Upper lobe of left lung (tissue), 6 donors: ENCODE results near the gene COL18A1. TPM values are rescaled to one million over a fixed set of nuclear protein-coding genes. Genes with fewer than 3 reads are reported as not detected.

Experiments
- ATAC-seq, 2 donors: fragments of 200-7000 bp; cut with Tn5 transposase; one replicate each; pipeline ENCODE4 v1.9.1; 2022; ENCODE audit warnings: mild to moderate bottlenecking in 2 of 2, moderate library complexity in 2 of 2; ENCODE audit not compliant: low FRiP score in 2 of 2
- DNase-seq, 2 donors: peaks; one replicate each; pipeline ENCODE4 v3.0.0-alpha.2; 2019 to 2020
- H3K27ac ChIP-seq, 4 donors: fragments of 200-600 bp; sonication (generic); one replicate each; pipeline ENCODE4 v1.5.1; 2016 to 2019
- H3K27me3 ChIP-seq, 4 donors: fragments of 200-600 bp; sonication (generic); one replicate each; pipeline ENCODE4 v1.5.1; 2017 to 2019
- H3K36me3 ChIP-seq, 4 donors: fragments of 200-600 bp; sonication (generic); one replicate each; pipeline ENCODE4 v1.5.1; 2016 to 2019
- H3K4me1 ChIP-seq, 4 donors: fragments of 200-600 bp; sonication (generic); one replicate each; pipeline ENCODE4 v1.5.1; 2018 to 2019
- H3K4me3 ChIP-seq, 4 donors: fragments of 200-600 bp; sonication (generic); one replicate each; pipeline ENCODE4 v1.5.1; 2017 to 2019; ENCODE audit warnings: mild to moderate bottlenecking in 2 of 4, moderate library complexity in 1 of 4
- H3K9me3 ChIP-seq, 4 donors: fragments of 200-600 bp; sonication (generic); one replicate each; pipeline ENCODE4 v1.5.1; 2018 to 2019
- EP300 ChIP-seq, 4 donors: sonication (generic); formaldehyde crosslinking; IDR thresholded peaks; one replicate each; pipeline ENCODE4 v1.5.1; 2017; ENCODE audit warnings: antibody characterized with exemption in 4 of 4, control low read depth in 2 of 4
- POLR2A ChIP-seq, 4 donors: fragments of 450-650 bp; IDR thresholded peaks; one replicate each; pipeline ENCODE4 v1.5.1; 2016 to 2017; ENCODE audit warnings: antibody characterized with exemption in 4 of 4, mild to moderate bottlenecking in 2 of 4
- POLR2AphosphoS5 ChIP-seq, 2 donors: sonication (generic); formaldehyde crosslinking; IDR thresholded peaks; one replicate each; pipeline ENCODE4 v1.5.1; 2017; ENCODE audit warnings: antibody characterized with exemption in 2 of 2
- WGBS, 2 donors: methylation state at CpG; one replicate each; pipeline ENCODE4 v1.1.5; 2017 to 2018; 5-methylcytosine and 5-hydroxymethylcytosine counted together
- total RNA-seq, 6 donors: library from RNA; depleted of rRNA in 4 of 6; stranded (reverse); fragments of >200 nt in 4 of 6; gene quantifications; one replicate each; pipeline versions ENCODE4 v1.1.0 to v1.2.1, GENCODE V29; 2016 to 2021
- TF ChIP-seq, protein P1 (sequence below), 6 experiments: fragments of 450-650 bp in 4 of 6; fragments of 200-600 bp in 2 of 6; sonication (generic) in 2 of 6; IDR thresholded peaks; one replicate each; pipeline ENCODE4 v1.5.1; 2016 to 2019; ENCODE audit warnings: antibody characterized with exemption in 6 of 6
- donor health status: DM: no; HTN: no; CAD: no; lungs with moderate emphysema.
- donor health status: DM: no; HTN: yes; CAD: no; lungs with severe emphysema.

COL18A1 gene
- total RNA-seq, 6 donors from 2014 or later = 34.5 to 138 (median 70.5) TPM

DNA sequence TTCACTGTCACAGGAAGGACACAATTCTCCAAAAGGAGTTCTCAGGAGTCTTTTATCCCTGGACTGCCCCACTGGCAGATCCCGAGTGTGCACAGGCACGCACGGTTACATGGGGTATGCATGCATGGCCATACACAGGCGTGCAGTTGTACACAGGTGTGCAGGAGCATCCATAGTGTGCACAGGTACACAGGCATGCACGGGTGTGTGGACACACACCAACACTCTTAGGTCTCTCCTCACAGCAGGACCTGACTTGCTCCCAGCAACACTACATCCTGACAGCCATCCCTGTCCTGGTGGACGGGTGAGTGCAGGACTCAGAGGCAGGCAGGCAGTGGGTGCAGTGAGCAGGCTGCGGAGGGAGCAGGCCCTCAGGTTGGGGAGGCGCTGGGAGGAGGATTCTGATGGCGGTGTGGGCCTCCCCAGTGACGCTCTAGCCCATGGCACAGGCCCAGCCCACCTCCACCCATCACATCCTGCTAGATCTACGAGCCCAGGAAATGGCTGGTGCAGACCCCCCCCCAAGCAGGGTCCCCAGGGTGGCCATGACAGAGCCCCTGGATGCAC lies 108.9 kb downstream of the COL18A1 start:
- H3K4me3 ChIP-seq = no peak overlapping the region
- no peaks in the 10 kb centered on the region for H3K27me3 ChIP-seq
- 71 to 100% methylated on average over 3 to 11 of the region's 11 CpGs for WGBS, 2 donors
- H3K27ac ChIP-seq = peak overlapping the region in 2 of 4 donors; percentile 35 to 63
- peaks cover 0 to 9% (median 4%) of the 10 kb centered on the region in 4 donors for H3K9me3 ChIP-seq
- H3K4me1 ChIP-seq = peaks cover 0 to 18% (median 12%) of the 10 kb centered on the region in 4 donors
- H3K36me3 ChIP-seq = peaks cover 0 to 42% (median 26%) of the 10 kb centered on the region in 4 donors
- DNase-seq (peak in 1 of 2 donors; percentile 46), ATAC-seq (peak in 1 of 2 donors; percentile 2)
- TF ChIP-seq EP300 (IDR thresholded peaks at IDR 0.05) (no peak), POLR2AphosphoS5 (IDR thresholded peaks at IDR 0.05) (no peak), POLR2A (IDR thresholded peaks at IDR 0.05) (no peak)
- TF ChIP-seq, protein P1, sequence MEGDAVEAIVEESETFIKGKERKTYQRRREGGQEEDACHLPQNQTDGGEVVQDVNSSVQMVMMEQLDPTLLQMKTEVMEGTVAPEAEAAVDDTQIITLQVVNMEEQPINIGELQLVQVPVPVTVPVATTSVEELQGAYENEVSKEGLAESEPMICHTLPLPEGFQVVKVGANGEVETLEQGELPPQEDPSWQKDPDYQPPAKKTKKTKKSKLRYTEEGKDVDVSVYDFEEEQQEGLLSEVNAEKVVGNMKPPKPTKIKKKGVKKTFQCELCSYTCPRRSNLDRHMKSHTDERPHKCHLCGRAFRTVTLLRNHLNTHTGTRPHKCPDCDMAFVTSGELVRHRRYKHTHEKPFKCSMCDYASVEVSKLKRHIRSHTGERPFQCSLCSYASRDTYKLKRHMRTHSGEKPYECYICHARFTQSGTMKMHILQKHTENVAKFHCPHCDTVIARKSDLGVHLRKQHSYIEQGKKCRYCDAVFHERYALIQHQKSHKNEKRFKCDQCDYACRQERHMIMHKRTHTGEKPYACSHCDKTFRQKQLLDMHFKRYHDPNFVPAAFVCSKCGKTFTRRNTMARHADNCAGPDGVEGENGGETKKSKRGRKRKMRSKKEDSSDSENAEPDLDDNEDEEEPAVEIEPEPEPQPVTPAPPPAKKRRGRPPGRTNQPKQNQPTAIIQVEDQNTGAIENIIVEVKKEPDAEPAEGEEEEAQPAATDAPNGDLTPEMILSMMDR (IDR thresholded peaks at IDR 0.05) = no peak

DNA sequence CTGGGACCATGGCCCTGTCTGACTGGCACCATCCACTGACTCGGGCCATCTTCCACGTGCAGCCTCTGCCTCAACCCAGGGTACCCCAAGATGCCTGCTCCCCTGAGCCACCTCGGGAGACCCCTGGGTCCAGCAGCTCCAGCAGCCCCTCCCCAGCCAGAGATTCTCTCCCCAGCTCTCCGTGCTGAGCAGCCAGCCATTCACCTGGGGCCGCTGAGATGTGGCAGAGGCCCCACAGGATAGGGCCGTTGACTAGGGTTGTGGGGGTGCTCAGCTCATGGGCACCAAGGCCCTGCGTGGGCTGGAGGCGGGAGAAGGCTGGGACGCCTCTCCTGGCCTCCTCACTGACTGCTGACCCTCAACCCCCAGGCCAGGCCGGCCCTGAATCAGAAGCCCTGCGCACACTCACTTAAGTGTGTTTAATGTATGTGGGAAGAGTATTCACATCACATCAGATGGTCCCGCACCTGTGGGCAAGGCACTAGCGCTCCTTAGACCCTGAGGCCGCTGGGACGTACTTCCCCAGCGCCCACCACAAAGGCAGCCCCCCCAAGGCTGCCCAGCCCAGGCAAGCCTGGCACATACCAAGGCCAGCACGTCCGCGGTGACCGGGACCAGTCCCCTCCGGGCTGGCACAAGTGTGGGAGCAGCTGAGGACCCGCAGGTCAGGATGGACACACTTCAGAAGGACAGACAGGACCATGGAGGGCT lies 109.5 kb downstream of the COL18A1 start:
- no peaks in the 10 kb centered on the region for H3K27me3 ChIP-seq
- no peak overlapping the region for H3K4me3 ChIP-seq
- H3K27ac ChIP-seq = peak overlapping the region in 2 of 4 donors; percentile 35 to 63
- peaks cover 0 to 40% (median 26%) of the 10 kb centered on the region in 4 donors for H3K36me3 ChIP-seq
- H3K4me1 ChIP-seq = peaks cover 0 to 18% (median 12%) of the 10 kb centered on the region in 4 donors
- DNase-seq (peak in 1 of 2 donors; percentile 58), ATAC-seq (no peak)
- no peak for TF ChIP-seq POLR2A (IDR thresholded peaks at IDR 0.05)
- no peak for TF ChIP-seq EP300 (IDR thresholded peaks at IDR 0.05)
- TF ChIP-seq POLR2AphosphoS5 (IDR thresholded peaks at IDR 0.05) = no peak
- TF ChIP-seq, protein P1 (IDR thresholded peaks at IDR 0.05) = no peak
- H3K9me3 ChIP-seq = peaks cover 1 to 9% (median 6%) of the 10 kb centered on the region in 4 donors
- 87 to 94% methylated on average over 8 to 22 of the region's 22 CpGs for WGBS, 2 donors

DNA sequence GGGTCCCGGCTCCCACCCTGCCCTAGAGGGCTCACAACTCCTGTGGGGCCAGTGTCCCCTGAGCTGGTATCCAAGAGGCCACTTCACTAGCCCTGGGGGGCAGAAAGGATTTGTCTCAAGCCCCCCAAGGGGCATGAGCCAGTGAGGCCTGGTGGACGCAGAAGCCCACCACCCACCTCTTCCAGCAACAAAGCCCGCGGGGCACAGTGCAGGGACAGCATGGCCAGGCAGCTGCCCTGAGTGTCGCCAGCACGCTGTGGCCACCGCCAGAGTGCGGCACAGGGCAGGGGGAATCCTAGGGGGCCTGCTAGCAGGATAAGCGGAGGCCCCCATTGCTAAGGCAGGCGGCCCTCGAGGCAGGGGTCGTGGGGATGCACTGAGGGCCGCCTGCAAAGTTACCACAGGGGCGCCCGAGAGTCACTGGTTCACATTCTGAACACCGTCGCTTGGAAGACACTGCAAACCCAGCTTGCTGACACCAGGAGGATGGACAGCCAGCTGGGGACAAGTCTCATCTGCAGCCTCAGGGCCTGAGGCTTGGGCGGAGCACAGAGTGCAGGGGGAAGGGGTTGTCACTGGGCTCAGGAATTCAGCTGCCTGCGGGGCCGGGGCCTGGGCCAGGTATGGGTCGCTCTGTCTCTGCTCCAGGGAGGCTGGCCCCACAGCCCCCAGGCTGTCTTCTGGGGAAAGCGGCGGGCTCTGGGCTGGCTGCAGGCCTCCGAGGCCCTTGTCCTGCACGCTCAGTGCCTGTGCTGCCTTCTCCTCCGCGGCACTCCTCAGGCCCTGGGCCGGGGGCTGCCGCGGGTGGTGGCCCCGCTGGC lies 110.5 kb downstream of the COL18A1 start:
- peak in 1 of 2 donors; percentile 76 for DNase-seq
- Histone ChIP-seq H3K36me3 (peaks cover 0 to 32% (median 21%) of the 10 kb centered on the region in 4 donors), H3K27ac (peak overlapping the region in 1 of 4 donors; percentile 63), H3K4me3 (no peak overlapping the region), H3K4me1 (peaks cover 0 to 18% (median 12%) of the 10 kb centered on the region in 4 donors), H3K27me3 (no peaks in the 10 kb centered on the region), H3K9me3 (peaks cover 4 to 19% (median 14%) of the 10 kb centered on the region in 4 donors)
- ATAC-seq = no peak
- 94 to 98% methylated on average over 6 to 24 of the region's 31 CpGs for WGBS, 2 donors
- TF ChIP-seq EP300 (IDR thresholded peaks at IDR 0.05) = no peak
- TF ChIP-seq POLR2AphosphoS5 (IDR thresholded peaks at IDR 0.05) = no peak
- no peak for TF ChIP-seq POLR2A (IDR thresholded peaks at IDR 0.05)
- TF ChIP-seq, protein P1 (IDR thresholded peaks at IDR 0.05) = no peak

DNA sequence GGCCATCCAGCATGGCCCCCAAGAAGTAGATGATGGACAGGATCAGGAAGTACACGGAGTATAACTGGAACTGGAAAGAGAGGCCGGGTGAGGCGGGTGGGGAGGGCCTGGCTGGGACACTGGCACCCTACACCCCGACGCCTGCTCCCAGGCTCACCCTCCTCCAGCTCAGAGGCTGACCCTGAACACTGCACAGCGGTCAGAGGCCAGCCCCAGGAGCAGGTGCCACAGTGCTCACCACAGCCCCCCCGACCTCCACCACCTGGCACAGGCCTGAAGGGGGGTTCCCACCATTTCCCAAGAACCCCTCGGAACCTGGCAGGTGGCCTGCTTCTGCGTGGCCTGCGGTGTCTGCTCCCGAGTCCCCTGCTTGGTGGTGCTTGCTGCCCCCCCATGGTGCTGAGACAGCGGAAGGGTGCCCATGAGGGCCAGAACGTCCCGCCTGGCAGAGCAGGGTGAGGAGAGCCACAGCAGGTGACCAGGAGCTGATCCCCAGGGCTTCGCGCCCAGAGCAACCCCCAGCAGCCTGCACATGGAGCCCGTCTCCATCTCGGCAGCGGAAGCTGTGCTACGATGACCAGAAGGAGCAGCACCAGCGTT lies 111.2 kb downstream of the COL18A1 start:
- Histone ChIP-seq H3K4me1 (peaks cover 0 to 18% (median 12%) of the 10 kb centered on the region in 4 donors), H3K9me3 (peaks cover 4 to 26% (median 18%) of the 10 kb centered on the region in 4 donors), H3K4me3 (no peak overlapping the region), H3K36me3 (peaks cover 0 to 29% (median 20%) of the 10 kb centered on the region in 4 donors), H3K27me3 (no peaks in the 10 kb centered on the region), H3K27ac (peak overlapping the region in 1 of 4 donors; percentile 82)
- TF ChIP-seq POLR2AphosphoS5 (IDR thresholded peaks at IDR 0.05) (no peak), POLR2A (IDR thresholded peaks at IDR 0.05) (no peak), EP300 (IDR thresholded peaks at IDR 0.05) (no peak)
- TF ChIP-seq, protein P1 (IDR thresholded peaks at IDR 0.05) = no peak
- peak in 1 of 2 donors; percentile 58 for DNase-seq
- WGBS, 2 donors = 96 to 97% methylated on average over 7 to 21 of the region's 21 CpGs
- no peak for ATAC-seq
